ENCODE data around the gene MYMX.

GRCh38 chr6:44193307-44193910, 23.3 kb upstream of the MYMX start:
- TF ChIP-seq, protein P1, sequence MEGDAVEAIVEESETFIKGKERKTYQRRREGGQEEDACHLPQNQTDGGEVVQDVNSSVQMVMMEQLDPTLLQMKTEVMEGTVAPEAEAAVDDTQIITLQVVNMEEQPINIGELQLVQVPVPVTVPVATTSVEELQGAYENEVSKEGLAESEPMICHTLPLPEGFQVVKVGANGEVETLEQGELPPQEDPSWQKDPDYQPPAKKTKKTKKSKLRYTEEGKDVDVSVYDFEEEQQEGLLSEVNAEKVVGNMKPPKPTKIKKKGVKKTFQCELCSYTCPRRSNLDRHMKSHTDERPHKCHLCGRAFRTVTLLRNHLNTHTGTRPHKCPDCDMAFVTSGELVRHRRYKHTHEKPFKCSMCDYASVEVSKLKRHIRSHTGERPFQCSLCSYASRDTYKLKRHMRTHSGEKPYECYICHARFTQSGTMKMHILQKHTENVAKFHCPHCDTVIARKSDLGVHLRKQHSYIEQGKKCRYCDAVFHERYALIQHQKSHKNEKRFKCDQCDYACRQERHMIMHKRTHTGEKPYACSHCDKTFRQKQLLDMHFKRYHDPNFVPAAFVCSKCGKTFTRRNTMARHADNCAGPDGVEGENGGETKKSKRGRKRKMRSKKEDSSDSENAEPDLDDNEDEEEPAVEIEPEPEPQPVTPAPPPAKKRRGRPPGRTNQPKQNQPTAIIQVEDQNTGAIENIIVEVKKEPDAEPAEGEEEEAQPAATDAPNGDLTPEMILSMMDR (IDR thresholded peaks at IDR 0.05), result no peak
- TF ChIP-seq POLR2A (IDR thresholded peaks at IDR 0.05), result no peak

Measured in tibial nerve (tissue), 3 donors.